IPS-11a (cell line): ENCODE measurements around the gene ERN1.
"Not testable (repeated sequence)": the region's sequence is repeated elsewhere in the genome, so short reads cannot be mapped to it uniquely, and the experiment has no call there.

Source experiments
- H3K4me3 ChIP-seq: one replicate; pipeline ENCODE4 v1.5.1; 2013; ENCODE audit warnings: low read depth, low read length, control low read depth

Gene ERN1

DNA sequence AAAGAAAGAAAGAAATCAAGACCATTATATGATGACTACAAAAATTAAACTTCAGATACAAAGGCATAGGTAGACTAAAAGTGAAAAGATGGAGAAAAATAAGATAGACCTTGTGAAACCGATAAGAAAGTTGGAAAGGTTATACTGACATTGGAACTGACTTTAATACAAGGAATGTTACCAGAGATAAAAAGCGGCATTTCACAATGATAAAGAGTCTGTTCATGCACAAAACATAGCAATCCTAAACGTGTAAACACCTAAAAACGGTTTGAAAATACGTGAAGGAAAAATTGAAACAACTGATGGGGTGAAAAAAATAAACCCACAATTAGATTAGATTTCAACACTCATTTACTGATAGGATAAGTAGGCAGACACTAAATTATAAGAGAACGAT is 9.6 kb upstream of the ERN1 start:
- no peak overlapping the region for H3K4me3 ChIP-seq

DNA sequence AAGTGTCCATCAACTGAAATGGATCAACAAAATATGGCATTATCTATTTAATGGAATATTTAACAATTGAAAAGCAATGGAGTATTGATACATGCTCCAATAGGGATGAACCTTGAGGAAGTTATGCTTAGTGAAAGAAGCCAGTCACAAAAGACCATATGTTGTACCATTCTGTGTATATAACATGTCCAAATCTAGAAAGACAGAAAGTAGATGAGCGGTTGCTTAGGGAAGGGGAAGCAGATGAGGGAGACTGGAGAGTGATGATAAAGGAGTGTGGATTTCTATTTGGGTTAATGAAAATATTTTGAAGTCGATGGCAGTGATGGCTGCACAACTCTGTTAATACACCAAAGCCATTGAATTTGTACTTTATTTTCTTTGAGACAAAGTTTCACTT is 8.5 kb upstream of the ERN1 start:
- no peak overlapping the region for H3K4me3 ChIP-seq

GRCh38 chr17:64135000-64135399 is 5.1 kb upstream of the ERN1 start:
- H3K4me3 ChIP-seq = no peak overlapping the region

DNA sequence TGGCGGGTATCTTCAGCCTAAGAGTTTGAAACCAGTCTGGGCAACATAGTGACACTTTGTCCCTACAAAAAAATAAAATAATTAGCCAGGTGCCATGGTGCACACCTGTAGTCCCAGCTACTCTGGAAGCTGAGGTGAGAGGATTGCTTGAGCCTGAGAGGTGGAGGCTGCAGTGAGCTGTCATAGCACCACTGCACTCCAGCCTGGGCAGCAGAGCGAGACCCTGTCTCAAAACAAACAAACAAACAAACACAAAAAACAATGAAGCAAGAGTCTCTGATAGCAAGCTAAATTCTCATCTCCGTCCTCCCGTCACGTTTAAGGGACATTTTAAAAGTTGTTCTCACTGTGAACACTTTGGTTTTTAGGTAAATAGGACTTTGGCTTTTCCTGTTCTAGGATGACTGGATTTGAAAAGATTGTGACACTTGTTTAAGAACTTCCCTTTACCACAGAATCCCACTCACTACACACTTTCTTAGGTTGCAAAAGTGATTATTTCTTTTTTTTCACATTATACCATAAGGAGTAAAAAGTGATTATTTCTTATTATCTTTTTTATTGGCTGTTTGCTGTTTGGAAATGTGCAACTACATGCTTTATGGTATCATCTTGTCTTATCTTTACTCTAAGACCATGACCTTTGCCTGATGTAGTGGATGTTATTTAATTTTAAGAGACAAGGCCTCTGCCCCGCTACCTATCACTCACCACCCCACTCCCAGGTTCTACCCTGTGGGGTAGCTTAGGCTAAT is 4.4 kb upstream of the ERN1 start:
- no peak overlapping the region for H3K4me3 ChIP-seq

DNA sequence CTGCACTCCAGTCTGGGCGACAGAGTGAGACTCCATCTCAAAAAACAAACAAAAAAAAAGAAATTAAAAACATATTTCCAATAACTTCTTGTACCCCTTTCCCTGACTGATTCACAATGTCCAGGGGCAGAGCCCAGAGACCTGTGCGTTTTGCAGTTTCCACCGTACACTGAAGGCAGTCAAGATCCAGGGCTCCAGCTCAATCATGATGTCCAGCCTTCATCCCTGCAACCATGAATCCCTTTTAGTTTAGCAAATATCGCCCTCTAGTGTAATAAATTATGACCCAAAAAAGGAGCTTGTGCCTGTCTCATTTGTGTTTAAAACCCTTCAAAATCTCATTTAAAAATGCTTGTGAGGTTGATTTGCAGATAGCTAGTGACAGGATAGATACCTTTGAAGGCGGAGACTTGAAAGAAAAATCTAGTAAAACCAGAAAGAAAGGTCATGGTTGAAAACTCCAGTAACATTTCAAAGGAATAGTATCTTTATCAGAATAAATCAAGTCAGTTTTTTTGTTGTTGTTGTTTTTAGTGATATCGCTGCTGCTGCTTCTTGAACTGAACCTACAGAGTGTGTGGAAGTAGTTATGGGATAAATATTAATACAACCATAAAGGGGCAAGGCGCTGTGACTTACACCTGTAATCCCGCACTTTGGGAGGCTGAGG is 3.7 kb upstream of the ERN1 start:
- no peak overlapping the region for H3K4me3 ChIP-seq

GRCh38 chr17:64131606-64132270 is 1.8 kb upstream of the ERN1 start:
- no peak overlapping the region for H3K4me3 ChIP-seq

- H3K4me3 ChIP-seq = peak overlapping the region; percentile 47
Measured at GRCh38 chr17:64130559-64131001, 636 bp upstream of the ERN1 start.

DNA sequence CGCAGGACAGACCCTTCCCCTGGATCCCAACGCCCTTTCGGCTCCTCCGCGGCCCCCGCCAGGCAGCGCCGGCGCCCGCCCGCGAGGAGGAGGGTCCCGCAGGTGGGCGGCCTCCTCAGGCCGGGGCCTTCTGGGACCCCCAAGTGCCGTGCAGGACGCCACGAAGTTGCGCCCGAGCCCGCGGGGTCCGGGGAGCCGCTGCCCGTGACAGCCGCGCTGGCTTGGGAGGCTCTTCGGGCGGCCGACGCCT is 504 bp downstream of the ERN1 start:
- H3K4me3 ChIP-seq = peak overlapping the region; percentile 60

DNA sequence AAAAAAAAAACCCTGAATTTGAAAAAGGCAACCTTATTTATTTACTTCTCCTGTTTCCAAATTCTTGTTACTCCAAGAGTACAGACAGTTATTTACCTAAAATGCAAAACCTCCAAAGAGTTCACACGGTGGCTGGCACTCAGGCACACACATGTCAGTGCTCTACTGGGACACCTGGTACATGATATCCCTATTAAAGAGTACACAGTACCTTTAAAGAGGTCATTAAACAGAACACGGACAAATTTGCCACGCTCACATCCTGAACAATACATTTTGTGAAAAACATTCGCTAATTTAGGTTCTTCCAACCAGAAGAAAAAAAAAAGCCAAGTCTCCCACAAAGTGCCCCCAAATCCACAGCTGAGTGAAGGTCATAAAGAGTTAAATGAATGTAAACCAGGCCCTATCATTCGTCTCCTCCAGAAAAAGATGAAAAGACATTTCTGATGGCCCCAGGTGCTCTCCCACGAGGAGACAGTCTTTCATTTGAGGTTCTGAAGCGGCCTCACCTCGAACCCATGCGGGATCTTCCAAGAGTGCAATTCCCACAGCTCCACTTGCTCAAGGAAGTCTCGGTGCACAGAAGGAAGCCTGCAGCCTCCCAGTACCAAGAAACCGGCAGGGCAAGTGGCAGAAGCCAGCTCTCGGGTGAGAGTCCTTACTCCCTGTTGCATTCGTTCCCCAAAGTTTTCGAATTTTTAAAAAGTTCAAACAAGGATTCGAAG is 993 bp downstream of the ERN1 start:
- peak overlapping the region; percentile 60 for H3K4me3 ChIP-seq

- no peak overlapping the region for H3K4me3 ChIP-seq
Measured at GRCh38 chr17:64126918-64127317, 3.0 kb downstream of the ERN1 start.

DNA sequence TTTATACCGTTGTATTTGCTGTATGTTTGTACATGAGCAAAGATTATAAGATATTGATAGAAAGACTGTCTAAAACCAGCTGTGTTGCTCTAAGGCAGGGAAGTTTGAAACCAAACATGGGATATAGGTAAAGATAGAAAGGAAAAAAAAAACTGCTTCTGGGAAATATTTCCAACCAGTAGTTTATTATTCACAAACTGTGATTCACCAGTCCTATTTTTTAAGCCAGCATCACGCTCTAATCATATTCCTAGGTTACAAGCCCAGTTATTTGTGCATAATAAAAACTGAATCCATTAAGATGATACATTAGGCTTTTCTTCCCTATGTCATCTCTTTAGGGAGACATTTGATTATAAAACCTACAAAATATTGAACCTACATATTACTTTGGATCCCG is 4.0 kb downstream of the ERN1 start:
- no peak overlapping the region for H3K4me3 ChIP-seq

- H3K4me3 ChIP-seq = no peak overlapping the region
Measured at GRCh38 chr17:64124609-64125008, 5.3 kb downstream of the ERN1 start.

- H3K4me3 ChIP-seq = no peak overlapping the region
Measured at GRCh38 chr17:64123114-64123513, 6.8 kb downstream of the ERN1 start.

DNA sequence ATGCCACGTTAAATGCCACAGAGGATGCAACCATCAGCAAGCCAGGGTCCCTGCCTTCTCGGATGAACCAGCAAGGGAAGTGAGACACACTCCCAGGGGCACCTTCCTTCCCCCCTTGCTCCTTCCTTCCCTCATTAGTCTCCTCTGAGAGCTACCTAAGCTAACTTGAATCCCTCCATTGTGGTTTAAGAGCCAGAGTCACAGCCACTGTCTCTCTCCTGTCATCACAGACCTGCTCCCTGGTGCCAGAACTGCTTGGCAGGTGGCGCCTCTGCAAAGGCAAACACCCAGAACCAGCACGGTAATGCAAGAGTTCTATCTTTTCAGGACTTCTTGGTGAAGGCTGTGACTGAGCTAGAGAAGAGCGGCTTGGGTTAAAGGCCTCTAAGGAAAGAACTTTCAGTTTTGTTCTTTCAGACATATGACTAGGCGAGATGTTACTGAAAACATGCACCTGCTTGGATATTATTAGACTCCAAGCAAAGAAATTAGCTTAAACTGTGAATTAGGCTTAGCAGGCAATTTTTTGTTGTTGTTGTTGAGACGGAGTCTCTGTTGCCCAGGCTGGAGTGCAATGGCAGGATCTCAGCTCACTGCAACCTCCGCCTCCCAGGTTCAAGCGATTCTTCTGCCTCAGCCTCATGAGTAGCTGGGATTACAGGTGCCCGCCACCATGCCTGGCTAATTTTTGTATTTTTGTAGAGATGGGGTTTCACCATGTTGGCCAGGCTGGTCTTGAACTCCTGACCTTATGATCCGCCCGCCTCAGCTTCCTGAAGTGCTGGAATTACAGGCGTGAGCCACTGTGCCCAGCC is 8.8 kb downstream of the ERN1 start:
- H3K4me3 ChIP-seq = not testable (repeated sequence)

- no peak overlapping the region for H3K4me3 ChIP-seq
Measured at GRCh38 chr17:64120159-64120810, 9.7 kb downstream of the ERN1 start.

DNA sequence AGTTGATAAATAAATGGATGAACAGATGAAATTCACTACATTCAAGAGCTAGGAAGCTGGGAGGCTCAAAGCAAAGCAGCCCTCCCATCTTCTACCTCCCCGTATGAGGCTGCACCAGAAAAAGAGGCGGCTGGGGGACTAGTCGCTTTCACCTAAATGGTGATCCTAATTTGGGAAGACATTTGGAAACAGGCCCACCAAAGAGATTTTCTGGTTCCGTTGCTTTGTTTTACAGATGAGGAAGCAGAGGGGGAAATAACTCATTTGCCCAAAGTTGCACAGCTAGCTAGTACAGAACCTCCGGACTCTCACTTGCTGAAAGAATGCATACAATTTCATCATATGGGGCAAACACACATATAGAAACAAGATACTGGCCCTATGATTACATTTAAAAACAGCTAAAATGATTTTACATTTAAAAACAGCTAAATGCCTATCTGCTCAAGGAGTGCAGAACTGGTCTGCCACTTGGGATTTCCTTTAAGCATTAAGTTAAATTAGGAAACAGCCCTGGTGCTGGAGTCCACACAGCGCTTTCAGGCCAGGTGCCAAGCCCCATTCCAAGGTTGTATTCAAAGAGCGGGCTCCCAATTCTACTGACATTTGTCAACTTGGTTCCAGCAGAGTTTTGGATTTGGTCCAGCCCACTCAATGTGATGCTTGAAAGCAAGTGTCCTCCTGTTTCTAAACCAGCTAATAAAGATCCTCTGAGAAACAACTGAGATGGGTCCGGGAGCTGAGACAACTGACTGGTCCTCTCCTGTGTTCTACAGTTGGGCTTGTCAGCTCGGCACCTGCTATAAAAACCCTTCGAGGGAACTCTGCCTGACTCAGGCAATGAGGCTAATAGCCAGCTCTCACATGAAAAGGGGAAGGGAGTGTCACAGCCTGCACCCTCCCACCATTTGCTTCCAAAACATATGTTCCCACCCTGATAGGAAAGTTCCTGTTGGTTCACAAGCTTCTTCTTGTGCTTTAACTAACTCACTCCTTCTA is 11.7 kb downstream of the ERN1 start:
- no peak overlapping the region for H3K4me3 ChIP-seq

DNA sequence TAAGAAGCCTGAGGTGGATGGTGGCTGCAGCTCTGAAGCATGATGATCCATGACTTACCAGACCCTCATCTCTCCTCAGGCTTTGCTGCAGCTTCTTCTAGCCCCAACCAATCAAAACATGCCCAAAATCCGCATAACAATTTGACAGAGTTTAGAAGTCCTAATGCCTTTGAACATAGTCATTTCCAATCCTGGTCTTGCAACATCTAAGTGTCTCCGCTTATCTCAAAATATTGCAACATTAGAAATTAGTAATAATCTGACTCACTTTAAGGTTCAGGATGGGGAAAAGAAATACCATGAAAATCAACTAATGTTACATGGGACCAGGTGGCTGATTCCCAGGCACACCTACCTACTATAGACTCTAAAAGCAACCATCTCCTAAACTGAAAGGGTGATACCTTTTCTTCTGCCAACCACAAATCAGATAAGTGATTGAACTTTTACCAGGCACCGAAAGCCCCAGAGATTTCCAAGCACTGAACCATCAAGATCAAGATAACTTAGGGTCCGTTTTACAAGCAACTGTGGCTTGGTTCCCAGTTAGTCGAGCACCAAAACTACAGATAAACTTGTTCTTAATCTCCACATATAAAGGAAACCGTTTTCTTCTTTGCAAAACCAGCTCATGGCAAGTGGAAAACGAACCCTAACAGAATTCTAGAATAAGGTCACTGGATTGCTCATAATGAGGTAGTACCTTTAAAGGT is 14.0 kb downstream of the ERN1 start:
- H3K4me3 ChIP-seq = no peak overlapping the region

- H3K4me3 ChIP-seq = no peak overlapping the region
Measured at GRCh38 chr17:64115043-64115698, 14.8 kb downstream of the ERN1 start.
